HepG2 (cell line): ENCODE measurements around the gene SLC38A3. TPM values are rescaled to one million over a fixed set of nuclear protein-coding genes. Genes with fewer than 3 reads are reported as not detected.

ENCODE experiments used
- ARID5B ChIP-seq: IDR thresholded peaks from 2 replicates; pipeline ENCODE4 v1.4.0; 2020; ENCODE audit warnings: mild to moderate bottlenecking, missing genetic modification reagents
- ATF7-NPFF ChIP-seq: sonication (generic); formaldehyde crosslinking; IDR thresholded peaks from 2 replicates; pipeline ENCODE4 v1.8.1; 2023; ENCODE audit warnings: mild to moderate bottlenecking, low read depth, missing genetic modification reagents, moderate library complexity
- CBX1 ChIP-seq: IDR thresholded peaks from one replicate; pipeline ENCODE4 v1.6.1; 2016; ENCODE audit warnings: antibody characterized with exemption, low read depth
- ELF4 ChIP-seq: sonication (generic); formaldehyde crosslinking; IDR thresholded peaks from 2 replicates; pipeline ENCODE4 v1.5.0; 2020; ENCODE audit warnings: missing genetic modification reagents, mild to moderate bottlenecking, moderate library complexity, borderline replicate concordance
- KMT2A ChIP-seq: sonication (generic); formaldehyde crosslinking; IDR thresholded peaks from 2 replicates; pipeline ENCODE4 v1.4.0; 2020; ENCODE audit warnings: missing genetic modification reagents
- MAFF ChIP-seq: IDR thresholded peaks from 2 replicates; pipeline ENCODE4 v1.6.1; 2011; ENCODE audit warnings: low read depth, low read length, improper control_type of control experiment
- MAZ ChIP-seq, 2 experiments: sonication (generic) in 1 of 2; formaldehyde crosslinking in 1 of 2; IDR thresholded peaks; 2 replicates each; pipeline versions ENCODE4 v1.5.0 to v1.6.1; 2012 to 2020; ENCODE audit warnings: low read depth in 2 of 2, mild to moderate bottlenecking in 2 of 2, borderline replicate concordance in 1 of 2, improper control_type of control experiment in 1 of 2, low read length in 1 of 2, missing genetic modification reagents in 1 of 2, moderate library complexity in 1 of 2
- MED1 ChIP-seq: sonication (generic); formaldehyde crosslinking; IDR thresholded peaks from 2 replicates; pipeline ENCODE4 v1.4.0; 2020; ENCODE audit warnings: missing genetic modification reagents
- MEIS1 ChIP-seq: sonication (generic); formaldehyde crosslinking; IDR thresholded peaks from 2 replicates; pipeline ENCODE4 v1.9.0; 2021; ENCODE audit warnings: mild to moderate bottlenecking, missing genetic modification reagents, moderate library complexity, borderline replicate concordance
- PRDM10 ChIP-seq: sonication (generic); formaldehyde crosslinking; IDR thresholded peaks from 2 replicates; pipeline ENCODE4 v1.4.0; 2020; ENCODE audit warnings: low read depth, missing genetic modification reagents
- SP5 ChIP-seq: IDR thresholded peaks from 2 replicates; pipeline ENCODE4 v1.6.1; 2016; ENCODE audit warnings: low read depth, borderline replicate concordance
- ZFP82 ChIP-seq: sonication (generic); formaldehyde crosslinking; IDR thresholded peaks from 2 replicates; pipeline ENCODE4 v1.5.1; 2020; ENCODE audit warnings: mild to moderate bottlenecking, missing genetic modification reagents, borderline replicate concordance
- ZNF563 ChIP-seq: sonication (generic); formaldehyde crosslinking; IDR thresholded peaks from 2 replicates; pipeline ENCODE4 v1.8.0; 2022; ENCODE audit warnings: mild to moderate bottlenecking, moderate library complexity, missing genetic modification reagents
- polyA plus RNA-seq, 8 experiments: library from polyadenylated mRNA; depleted of rRNA in 3 of 8; stranded (reverse) in 7 of 8; unstranded in 1 of 8; fragments of >200 nt; fragmentation: Illumina TruSeq in 4 of 8; extraction: Trizol in 4 of 8; gene quantifications; 2 replicates each; pipeline versions ENCODE4 v1.2.1 to v1.2.3, GENCODE V29; 2011 to 2016; ENCODE audit warnings: low read depth in 4 of 8, missing spikeins in 1 of 8, mixed read lengths in 1 of 8; ENCODE audit not compliant: insufficient read depth in 1 of 8
- total RNA-seq, 5 experiments: library from RNA; depleted of rRNA; stranded (reverse); fragments of >200 nt; fragmentation: Illumina TruSeq; extraction: Trizol; gene quantifications; 2 replicates each; pipeline ENCODE4 v1.2.3, GENCODE V29; 2016; ENCODE audit warnings: low read depth in 1 of 5
- TF ChIP-seq, protein P1 (sequence below): sonication (generic); formaldehyde crosslinking; conservative IDR thresholded peaks from 2 replicates; pipeline ENCODE4 v1.8.0; 2022; ENCODE audit warnings: missing genetic modification reagents
- TF ChIP-seq, protein P2 (sequence below): sonication (generic); formaldehyde crosslinking; IDR thresholded peaks from 2 replicates; pipeline ENCODE4 v1.5.0; 2020; ENCODE audit warnings: mild to moderate bottlenecking, missing genetic modification reagents

SLC38A3 gene
- total and polyA plus RNA-seq, 2 of the 13 experiments (the other 11 are each of a cell fraction or from before 2014, with no cell fraction given) = 29.8 to 164 TPM

DNA sequence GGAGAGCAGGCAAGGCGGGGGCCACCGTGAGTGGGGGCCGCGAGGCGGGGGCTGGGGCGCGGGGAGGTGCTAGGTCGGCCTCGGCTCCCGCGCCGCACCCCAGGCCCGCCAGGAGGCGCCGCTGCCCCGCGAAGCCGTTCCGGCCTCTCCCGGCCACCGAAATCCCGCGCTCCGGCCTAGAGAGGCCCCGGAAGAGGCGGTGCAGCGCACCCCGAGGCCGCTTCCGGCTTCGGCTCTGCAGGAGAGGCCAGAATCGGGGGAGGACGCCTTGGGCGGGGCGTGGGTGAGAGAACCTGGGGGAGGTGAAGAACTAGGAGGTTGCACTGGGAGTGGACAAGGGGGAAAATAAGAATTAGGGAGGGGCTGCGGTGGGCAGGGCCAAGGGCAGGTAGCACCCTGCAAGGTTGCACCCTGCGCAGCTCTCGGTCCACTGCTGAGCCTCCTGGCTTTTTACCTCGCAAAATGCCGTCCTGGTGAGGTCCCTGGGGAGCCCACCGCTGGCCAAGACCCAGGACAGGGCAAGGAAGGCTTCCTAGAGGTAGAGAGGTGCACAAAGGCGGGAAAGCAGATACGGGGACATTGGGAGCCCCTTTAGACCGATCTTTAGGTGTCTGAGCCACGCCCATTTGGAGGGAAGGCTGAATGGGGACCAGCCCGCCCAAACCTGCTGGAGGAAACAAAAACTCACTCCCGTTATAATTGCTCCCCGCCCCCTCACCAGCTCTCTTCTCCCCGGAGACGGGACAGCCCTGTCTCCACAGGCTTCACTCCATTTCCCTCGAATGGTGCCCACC, 22.5 kb downstream of the SLC38A3 start (continued):
- TF ChIP-seq, protein P1, sequence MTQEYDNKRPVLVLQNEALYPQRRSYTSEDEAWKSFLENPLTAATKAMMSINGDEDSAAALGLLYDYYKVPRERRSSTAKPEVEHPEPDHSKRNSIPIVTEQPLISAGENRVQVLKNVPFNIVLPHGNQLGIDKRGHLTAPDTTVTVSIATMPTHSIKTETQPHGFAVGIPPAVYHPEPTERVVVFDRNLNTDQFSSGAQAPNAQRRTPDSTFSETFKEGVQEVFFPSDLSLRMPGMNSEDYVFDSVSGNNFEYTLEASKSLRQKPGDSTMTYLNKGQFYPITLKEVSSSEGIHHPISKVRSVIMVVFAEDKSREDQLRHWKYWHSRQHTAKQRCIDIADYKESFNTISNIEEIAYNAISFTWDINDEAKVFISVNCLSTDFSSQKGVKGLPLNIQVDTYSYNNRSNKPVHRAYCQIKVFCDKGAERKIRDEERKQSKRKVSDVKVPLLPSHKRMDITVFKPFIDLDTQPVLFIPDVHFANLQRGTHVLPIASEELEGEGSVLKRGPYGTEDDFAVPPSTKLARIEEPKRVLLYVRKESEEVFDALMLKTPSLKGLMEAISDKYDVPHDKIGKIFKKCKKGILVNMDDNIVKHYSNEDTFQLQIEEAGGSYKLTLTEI (CRISPR knock-in tag) = no peak
- TF ChIP-seq, protein P2, sequence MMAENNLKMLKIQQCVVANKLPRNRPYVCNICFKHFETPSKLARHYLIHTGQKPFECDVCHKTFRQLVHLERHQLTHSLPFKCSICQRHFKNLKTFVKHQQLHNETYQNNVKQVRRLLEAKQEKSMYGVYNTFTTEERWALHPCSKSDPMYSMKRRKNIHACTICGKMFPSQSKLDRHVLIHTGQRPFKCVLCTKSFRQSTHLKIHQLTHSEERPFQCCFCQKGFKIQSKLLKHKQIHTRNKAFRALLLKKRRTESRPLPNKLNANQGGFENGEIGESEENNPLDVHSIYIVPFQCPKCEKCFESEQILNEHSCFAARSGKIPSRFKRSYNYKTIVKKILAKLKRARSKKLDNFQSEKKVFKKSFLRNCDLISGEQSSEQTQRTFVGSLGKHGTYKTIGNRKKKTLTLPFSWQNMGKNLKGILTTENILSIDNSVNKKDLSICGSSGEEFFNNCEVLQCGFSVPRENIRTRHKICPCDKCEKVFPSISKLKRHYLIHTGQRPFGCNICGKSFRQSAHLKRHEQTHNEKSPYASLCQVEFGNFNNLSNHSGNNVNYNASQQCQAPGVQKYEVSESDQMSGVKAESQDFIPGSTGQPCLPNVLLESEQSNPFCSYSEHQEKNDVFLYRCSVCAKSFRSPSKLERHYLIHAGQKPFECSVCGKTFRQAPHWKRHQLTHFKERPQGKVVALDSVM = peak; percentile 94
- TF ChIP-seq ELF4 (peak; percentile 77; the same call in 1 of the 2 replicates), MAFF (no peak), SP5 (CRISPR knock-in tag) (peak; percentile 98), ATF7-NPFF (CRISPR knock-in tag) (peak; percentile 82; the same call in 1 of the 2 replicates), ZNF563 (CRISPR knock-in tag) (no peak; the same call in 1 of the 2 replicates), CBX1 (peak; percentile 59), MAZ (IDR thresholded peaks at IDR 0.05; ENCODE audit: borderline replicate concordance, low read depth, low read length) (peak; percentile 42), MAZ (CRISPR knock-in tag; IDR thresholded peaks at IDR 0.05; ENCODE audit: low read depth) (peak; percentile 86), ARID5B (peak; percentile 69; the same call in 1 of the 2 replicates), MEIS1 (CRISPR knock-in tag) (no peak), KMT2A (CRISPR knock-in tag) (peak; percentile 92), ZFP82 (CRISPR knock-in tag) (0 out of 2 replicates have a peak, but pooled peaks have one; percentile 22), PRDM10 (CRISPR knock-in tag) (peak; percentile 80), MED1 (CRISPR knock-in tag) (peak; percentile 60)
